Measurements from ENCODE around the gene PRRG2.

PRRG2 gene

GRCh38 chr19:49557641-49558325 lies 23.3 kb upstream of the PRRG2 start:
- no peak for DNase-seq (ENCODE audit: low read depth in 2 of 2)

GRCh38 chr19:49558591-49558990 lies 22.5 kb upstream of the PRRG2 start:
- DNase-seq (ENCODE audit: low read depth in 2 of 2), result no peak

- no peak for DNase-seq (ENCODE audit: low read depth in 2 of 2)
Observed at GRCh38 chr19:49559443-49559842, 21.7 kb upstream of the PRRG2 start.

GRCh38 chr19:49559928-49560327 lies 21.2 kb upstream of the PRRG2 start:
- DNase-seq (ENCODE audit: low read depth in 2 of 2), result no peak

GRCh38 chr19:49560358-49560900 lies 20.7 kb upstream of the PRRG2 start:
- no peak for DNase-seq (ENCODE audit: low read depth in 2 of 2)

GRCh38 chr19:49564616-49565045 lies 16.5 kb upstream of the PRRG2 start:
- no peak for DNase-seq (ENCODE audit: low read depth in 2 of 2)

- DNase-seq (ENCODE audit: low read depth in 2 of 2), result no peak
Observed at GRCh38 chr19:49565261-49565660, 15.9 kb upstream of the PRRG2 start.

- DNase-seq (ENCODE audit: low read depth in 2 of 2), result no peak
Observed at GRCh38 chr19:49566302-49566701, 14.8 kb upstream of the PRRG2 start.

- DNase-seq (ENCODE audit: low read depth in 2 of 2), result no peak
Observed at GRCh38 chr19:49567861-49568441, 13.2 kb upstream of the PRRG2 start.

GRCh38 chr19:49570138-49570856 lies 10.8 kb upstream of the PRRG2 start:
- DNase-seq (ENCODE audit: low read depth in 2 of 2), result no peak

- DNase-seq (ENCODE audit: low read depth in 2 of 2), result no peak
Observed at GRCh38 chr19:49570997-49571676, 10.0 kb upstream of the PRRG2 start.

- no peak for DNase-seq (ENCODE audit: low read depth in 2 of 2)
Observed at GRCh38 chr19:49573009-49573408, 8.1 kb upstream of the PRRG2 start.

GRCh38 chr19:49573425-49573824 lies 7.7 kb upstream of the PRRG2 start:
- no peak for DNase-seq (ENCODE audit: low read depth in 2 of 2)

GRCh38 chr19:49574206-49574755 lies 6.8 kb upstream of the PRRG2 start:
- DNase-seq (ENCODE audit: low read depth in 2 of 2), result no peak

- no peak for DNase-seq (ENCODE audit: low read depth in 2 of 2)
Observed at GRCh38 chr19:49579193-49579592, 1.9 kb upstream of the PRRG2 start.

- no peak for DNase-seq (ENCODE audit: low read depth in 2 of 2)
Observed at GRCh38 chr19:49579947-49580263, 1.2 kb upstream of the PRRG2 start.

- DNase-seq (ENCODE audit: low read depth in 2 of 2), result peak; percentile 90 to 93
Observed at GRCh38 chr19:49580264-49581006, 681 bp upstream of the PRRG2 start, which contains the start of gene NOSIP. TSS of gene NOSIP (minus strand) at chr19:49580556. CDS start at chr19:49560691, 19,865 bp downstream.

GRCh38 chr19:49583239-49583638 lies 2.1 kb downstream of the PRRG2 start:
- DNase-seq (ENCODE audit: low read depth in 2 of 2), result no peak

GRCh38 chr19:49585023-49585422 lies 3.9 kb downstream of the PRRG2 start:
- no peak for DNase-seq (ENCODE audit: low read depth in 2 of 2)

- no peak for DNase-seq (ENCODE audit: low read depth in 2 of 2)
Observed at GRCh38 chr19:49587227-49587626, 6.1 kb downstream of the PRRG2 start.
